ENCODE data around the gene NEUROD4.

DNA sequence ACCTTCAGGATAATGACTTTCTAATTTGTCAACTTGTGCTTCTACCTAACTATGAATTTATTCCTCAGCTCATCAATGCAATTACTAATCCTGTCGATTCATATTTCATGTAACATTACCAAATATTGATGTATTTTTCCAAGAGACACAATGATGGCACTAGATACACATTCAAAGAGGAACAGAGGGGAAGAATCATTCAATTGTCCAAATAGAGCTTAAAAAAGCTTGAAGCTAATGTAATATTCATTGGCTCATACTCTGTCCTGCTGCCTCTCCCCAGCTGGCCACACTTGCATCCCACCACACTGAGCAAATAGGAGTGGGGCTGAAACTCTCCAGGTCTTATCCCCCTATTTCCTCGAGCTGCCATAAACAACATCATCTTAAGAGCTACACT is 44.5 kb upstream of the NEUROD4 start:
- TF ChIP-seq, protein P1, sequence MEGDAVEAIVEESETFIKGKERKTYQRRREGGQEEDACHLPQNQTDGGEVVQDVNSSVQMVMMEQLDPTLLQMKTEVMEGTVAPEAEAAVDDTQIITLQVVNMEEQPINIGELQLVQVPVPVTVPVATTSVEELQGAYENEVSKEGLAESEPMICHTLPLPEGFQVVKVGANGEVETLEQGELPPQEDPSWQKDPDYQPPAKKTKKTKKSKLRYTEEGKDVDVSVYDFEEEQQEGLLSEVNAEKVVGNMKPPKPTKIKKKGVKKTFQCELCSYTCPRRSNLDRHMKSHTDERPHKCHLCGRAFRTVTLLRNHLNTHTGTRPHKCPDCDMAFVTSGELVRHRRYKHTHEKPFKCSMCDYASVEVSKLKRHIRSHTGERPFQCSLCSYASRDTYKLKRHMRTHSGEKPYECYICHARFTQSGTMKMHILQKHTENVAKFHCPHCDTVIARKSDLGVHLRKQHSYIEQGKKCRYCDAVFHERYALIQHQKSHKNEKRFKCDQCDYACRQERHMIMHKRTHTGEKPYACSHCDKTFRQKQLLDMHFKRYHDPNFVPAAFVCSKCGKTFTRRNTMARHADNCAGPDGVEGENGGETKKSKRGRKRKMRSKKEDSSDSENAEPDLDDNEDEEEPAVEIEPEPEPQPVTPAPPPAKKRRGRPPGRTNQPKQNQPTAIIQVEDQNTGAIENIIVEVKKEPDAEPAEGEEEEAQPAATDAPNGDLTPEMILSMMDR (IDR thresholded peaks at IDR 0.05): no peak
- TF ChIP-seq, protein P2, sequence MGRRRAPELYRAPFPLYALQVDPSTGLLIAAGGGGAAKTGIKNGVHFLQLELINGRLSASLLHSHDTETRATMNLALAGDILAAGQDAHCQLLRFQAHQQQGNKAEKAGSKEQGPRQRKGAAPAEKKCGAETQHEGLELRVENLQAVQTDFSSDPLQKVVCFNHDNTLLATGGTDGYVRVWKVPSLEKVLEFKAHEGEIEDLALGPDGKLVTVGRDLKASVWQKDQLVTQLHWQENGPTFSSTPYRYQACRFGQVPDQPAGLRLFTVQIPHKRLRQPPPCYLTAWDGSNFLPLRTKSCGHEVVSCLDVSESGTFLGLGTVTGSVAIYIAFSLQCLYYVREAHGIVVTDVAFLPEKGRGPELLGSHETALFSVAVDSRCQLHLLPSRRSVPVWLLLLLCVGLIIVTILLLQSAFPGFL (CRISPR knock-in tag; IDR thresholded peaks at IDR 0.05; ENCODE audit: borderline replicate concordance): no peak
- TF ChIP-seq NFYB (CRISPR knock-in tag; conservative IDR thresholded peaks at IDR 0.05; ENCODE audit: low read depth): no peak
- TF ChIP-seq FOXP1 (CRISPR knock-in tag; IDR thresholded peaks at IDR 0.05; ENCODE audit: borderline replicate concordance): no peak
- no peak for TF ChIP-seq CBFB (CRISPR knock-in tag; IDR thresholded peaks at IDR 0.05; ENCODE audit: low read depth)
- no peak for TF ChIP-seq CREM (CRISPR knock-in tag; IDR thresholded peaks at IDR 0.05)
- no peak for TF ChIP-seq ZNF423 (CRISPR knock-in tag; IDR thresholded peaks at IDR 0.05)
- TF ChIP-seq, protein P3, sequence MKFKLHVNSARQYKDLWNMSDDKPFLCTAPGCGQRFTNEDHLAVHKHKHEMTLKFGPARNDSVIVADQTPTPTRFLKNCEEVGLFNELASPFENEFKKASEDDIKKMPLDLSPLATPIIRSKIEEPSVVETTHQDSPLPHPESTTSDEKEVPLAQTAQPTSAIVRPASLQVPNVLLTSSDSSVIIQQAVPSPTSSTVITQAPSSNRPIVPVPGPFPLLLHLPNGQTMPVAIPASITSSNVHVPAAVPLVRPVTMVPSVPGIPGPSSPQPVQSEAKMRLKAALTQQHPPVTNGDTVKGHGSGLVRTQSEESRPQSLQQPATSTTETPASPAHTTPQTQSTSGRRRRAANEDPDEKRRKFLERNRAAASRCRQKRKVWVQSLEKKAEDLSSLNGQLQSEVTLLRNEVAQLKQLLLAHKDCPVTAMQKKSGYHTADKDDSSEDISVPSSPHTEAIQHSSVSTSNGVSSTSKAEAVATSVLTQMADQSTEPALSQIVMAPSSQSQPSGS (CRISPR knock-in tag; IDR thresholded peaks at IDR 0.05; ENCODE audit: borderline replicate concordance, low read depth): no peak
- TF ChIP-seq, protein P4, sequence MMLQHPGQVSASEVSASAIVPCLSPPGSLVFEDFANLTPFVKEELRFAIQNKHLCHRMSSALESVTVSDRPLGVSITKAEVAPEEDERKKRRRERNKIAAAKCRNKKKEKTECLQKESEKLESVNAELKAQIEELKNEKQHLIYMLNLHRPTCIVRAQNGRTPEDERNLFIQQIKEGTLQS (CRISPR knock-in tag; conservative IDR thresholded peaks at IDR 0.05): no peak
- no peak for TF ChIP-seq SMAD3 (CRISPR knock-in tag; IDR thresholded peaks at IDR 0.05; ENCODE audit: borderline replicate concordance)
- no peak for TF ChIP-seq TEAD1 (CRISPR knock-in tag; IDR thresholded peaks at IDR 0.05)
- TF ChIP-seq NR3C1 (CRISPR knock-in tag; conservative IDR thresholded peaks at IDR 0.05; ENCODE audit: low read depth): no peak
- TF ChIP-seq ELF4 (CRISPR knock-in tag; IDR thresholded peaks at IDR 0.05; ENCODE audit: low read depth): no peak
